Right lobe of liver (tissue), 6 donors: Measurements from ENCODE around the gene PTEN. TPM values are rescaled to one million over a fixed set of nuclear protein-coding genes. Genes with fewer than 3 reads are reported as not detected.
"Not testable (repeated sequence)": the region's sequence is repeated elsewhere in the genome, so short reads cannot be mapped to it uniquely, and the experiment has no call there.

Experiments
- ATAC-seq, 4 donors: fragments of 200-7000 bp; cut with Tn5 transposase; one replicate each; pipeline ENCODE4 v1.9.1; 2020; ENCODE audit warnings: mild to moderate bottlenecking in 4 of 4, moderate library complexity in 4 of 4
- DNase-seq, 3 donors: peaks; one replicate each; pipeline ENCODE4 v3.0.0-alpha.2; 2020
- H3K27ac ChIP-seq, 3 donors: fragments of 200-600 bp; one replicate each; pipeline ENCODE4 v1.8.0; 2022
- H3K27me3 ChIP-seq, 2 donors: fragments of 200-600 bp; one replicate each; pipeline ENCODE4 v1.8.0; 2022
- H3K36me3 ChIP-seq, 4 donors: fragments of 200-600 bp; sonication (generic) in 1 of 4; one replicate each; pipeline versions ENCODE4 v1.5.1 to v1.8.0; 2017 to 2022; ENCODE audit warnings: control low read depth in 1 of 4
- H3K4me1 ChIP-seq, 4 donors: fragments of 200-600 bp; sonication (generic) in 1 of 4; one replicate each; pipeline versions ENCODE4 v1.5.1 to v1.8.0; 2017 to 2022; ENCODE audit warnings: control low read depth in 1 of 4
- H3K4me3 ChIP-seq, 3 donors: fragments of 200-600 bp; one replicate each; pipeline ENCODE4 v1.8.0; 2022
- H3K9me3 ChIP-seq, 4 donors: fragments of 200-600 bp; sonication (generic) in 1 of 4; one replicate each; pipeline versions ENCODE4 v1.5.1 to v1.8.0; 2017 to 2022; ENCODE audit warnings: control low read depth in 1 of 4
- CTCF ChIP-seq, 4 donors: fragments of 200-600 bp in 3 of 4; fragments of 450-650 bp in 1 of 4; IDR thresholded peaks; one replicate each; pipeline versions ENCODE4 v1.5.1 to v1.8.0; 2016 to 2022; ENCODE audit warnings: antibody characterized with exemption in 4 of 4, mild to moderate bottlenecking in 2 of 4
- POLR2A ChIP-seq: fragments of 450-650 bp; IDR thresholded peaks from one replicate; pipeline ENCODE4 v1.6.1; 2017; ENCODE audit warnings: antibody characterized with exemption, mild to moderate bottlenecking
- WGBS: methylation state at CpG from one replicate; pipeline ENCODE4 v1.1.6; 2018; ENCODE audit warnings: low coverage, low lambda C conversion rate; ENCODE audit not compliant: insufficient coverage; ENCODE audit errors: missing lambda C conversion rate; 5-methylcytosine and 5-hydroxymethylcytosine counted together
- intact Hi-C, 2 donors: fragments of 100-400 bp; cut with DNase I; formaldehyde crosslinking; loops; one replicate each; pipeline versions ENCODE4 v1.11.2 to v1.14.1; 2022
- total RNA-seq, 6 experiments: library from RNA; depleted of rRNA in 2 of 6; stranded (reverse); fragments of >200 nt in 2 of 6; fragmentation: NEBNext Ultra II Directional in 3 of 6; extraction: Animal tissue kit (Norgen Biotek cat#: 25700) in 3 of 6; gene quantifications; one replicate each; pipeline versions ENCODE4 v1.1.0 to v1.2.4, GENCODE V29; 2016 to 2023
- donor health status: DM: no; HTN: yes; CAD: no.
- donor health status: DM: no; HTN: no; CAD: no.
- donor health status: DM: no; HTN: no; CAD: no.
- donor health status: DM: no; HTN: yes; CAD: no.
- donor health status: DM: no; HTN: yes; CAD: no.

The PTEN gene
- total RNA-seq, 6 experiments from 2014 or later: 37.5 to 73.7 (median 50.4) TPM

- Histone ChIP-seq H3K27ac (peak overlapping the region; percentile 3 to 97 (median 93)), H3K9me3 (no peaks in the 10 kb centered on the region), H3K4me1 (peaks cover 0 to 31% (median 5%) of the 10 kb centered on the region in 4 donors), H3K36me3 (no peaks in the 10 kb centered on the region), H3K4me3 (peak overlapping the region; percentile 14 to 70 (median 69)), H3K27me3 (no peaks in the 10 kb centered on the region)
- intact Hi-C loops: loop anchor here in 1 of 2 donors (10.0 kb wide), 1 partner anchor 247 kb away; no protein-coding TSS in a partner anchor
- DNase-seq (no peak), ATAC-seq (no peak)
- TF ChIP-seq POLR2A: no peak
- no peak for TF ChIP-seq CTCF (IDR thresholded peaks at IDR 0.05)
- 7% methylated on average over 1 of the region's 1 CpG for WGBS
Observed at GRCh38 chr10:87868277-87868676, 4.9 kb downstream of the PTEN start.

- not testable (repeated sequence) for ATAC-seq, H3K36me3 ChIP-seq, DNase-seq, H3K9me3 ChIP-seq, H3K27ac ChIP-seq, H3K27me3 ChIP-seq
- Histone ChIP-seq H3K4me3 (peak overlapping the region; percentile 14 to 70 (median 69)), H3K4me1 (peaks cover 0 to 38% (median 7%) of the 10 kb centered on the region in 4 donors)
- WGBS: 62% methylated on average over 9 of the region's 9 CpGs
- intact Hi-C loops: loop anchor here in 1 of 2 donors (10.0 kb wide), 1 partner anchor 246 kb away; no protein-coding TSS in a partner anchor
Observed at GRCh38 chr10:87869139-87869538, 5.7 kb downstream of the PTEN start.

DNA sequence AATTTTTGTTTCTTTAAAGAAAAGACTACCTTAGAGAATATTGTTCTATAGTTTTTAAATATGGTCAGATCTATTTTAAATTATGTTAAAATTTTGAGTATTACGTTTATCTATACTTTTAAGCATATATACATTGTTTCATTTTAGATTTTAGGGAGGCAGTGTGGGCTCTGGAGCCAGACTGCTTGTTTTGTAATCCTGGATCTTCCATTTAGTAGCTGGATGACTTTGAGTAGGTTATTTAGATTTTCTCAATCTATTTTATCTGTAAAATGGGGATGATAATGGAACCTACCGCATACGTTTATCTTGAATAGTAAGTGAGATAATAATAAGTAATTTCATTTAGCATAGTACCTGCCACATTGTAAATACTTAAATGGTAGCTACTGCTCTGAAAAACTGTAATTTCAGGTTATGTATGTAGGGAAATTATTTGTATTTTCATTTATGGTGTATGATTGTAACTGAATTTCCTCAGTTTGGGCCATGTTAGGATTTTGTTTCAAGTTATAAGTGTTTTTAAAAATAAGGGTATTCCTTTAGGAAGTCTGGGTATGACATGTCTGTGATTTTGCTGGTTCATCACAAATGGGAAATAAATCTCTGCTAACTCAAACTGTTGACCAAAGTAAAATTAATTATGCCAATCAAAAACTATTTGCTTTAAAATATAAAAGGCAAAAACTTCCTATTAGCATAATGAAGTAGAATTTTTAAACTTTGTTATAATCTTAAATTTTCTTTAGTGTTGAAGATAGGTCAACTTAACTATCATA lies 6.5 kb downstream of the PTEN start:
- H3K36me3 ChIP-seq: no peaks in the 10 kb centered on the region
- no peaks in the 10 kb centered on the region for H3K9me3 ChIP-seq
- ATAC-seq (no peak), DNase-seq (no peak)
- peaks cover 0 to 46% (median 7%) of the 10 kb centered on the region in 4 donors for H3K4me1 ChIP-seq
- 63% methylated on average over 3 of the region's 3 CpGs for WGBS
- H3K27ac ChIP-seq: peak overlapping the region in 2 of 3 donors; percentile 6 to 10
- TF ChIP-seq CTCF (IDR thresholded peaks at IDR 0.05) (no peak), POLR2A (no peak)
- H3K27me3 ChIP-seq: no peaks in the 10 kb centered on the region
- no peak overlapping the region for H3K4me3 ChIP-seq
- intact Hi-C loops: loop anchor here in 1 of 2 donors (10.0 kb wide), 1 partner anchor 245 kb away; no protein-coding TSS in a partner anchor

DNA sequence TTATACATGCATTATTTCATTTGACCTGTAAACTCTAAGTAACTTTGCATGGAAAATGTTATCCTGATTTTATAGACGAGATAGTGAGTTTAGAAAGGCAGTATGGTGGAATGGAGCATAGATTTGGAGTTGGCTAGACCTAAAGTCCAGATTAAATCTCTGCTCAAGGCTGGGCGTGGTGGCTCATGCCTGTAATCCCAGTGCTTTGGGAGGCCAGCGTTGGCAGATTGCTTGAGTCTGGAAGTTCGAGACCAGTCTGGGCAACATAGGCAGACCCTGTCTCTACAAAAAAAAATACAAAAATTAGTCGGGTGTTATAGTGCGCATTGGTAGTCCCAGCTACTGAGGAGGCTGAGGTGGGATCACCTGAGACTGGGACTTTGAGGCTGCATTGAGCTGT lies 9.4 kb downstream of the PTEN start:
- Histone ChIP-seq H3K27me3 (no peaks in the 10 kb centered on the region), H3K36me3 (no peaks in the 10 kb centered on the region), H3K4me1 (peaks cover 0 to 72% (median 20%) of the 10 kb centered on the region in 4 donors), H3K9me3 (no peaks in the 10 kb centered on the region), H3K27ac (no peak overlapping the region), H3K4me3 (no peak overlapping the region)
- TF ChIP-seq CTCF (IDR thresholded peaks at IDR 0.05): no peak
- TF ChIP-seq POLR2A: no peak
- no peak for DNase-seq
- 92% methylated on average over 6 of the region's 6 CpGs for WGBS
- intact Hi-C loops: no loop called here
- peak in 1 of 4 donors; percentile 18 for ATAC-seq

DNA sequence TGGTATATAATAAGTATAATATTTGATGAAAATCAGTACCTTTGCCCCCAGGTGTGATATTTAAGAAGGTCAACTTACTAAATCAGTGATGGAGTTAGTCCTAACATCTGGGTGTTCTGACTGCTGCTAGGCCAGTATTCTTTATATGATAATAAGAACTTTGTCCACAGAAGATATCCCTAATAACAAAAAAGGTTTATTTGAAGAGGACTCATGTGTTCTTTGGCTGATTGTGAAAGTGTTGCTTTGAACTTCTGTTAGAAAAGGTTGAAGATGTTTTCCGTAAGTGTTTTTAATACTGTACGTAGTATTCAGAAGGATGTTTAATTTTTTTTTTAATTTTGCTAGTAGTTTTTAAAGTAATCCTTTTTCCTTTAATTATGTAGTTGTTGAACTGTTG lies 10.2 kb downstream of the PTEN start:
- H3K27me3 ChIP-seq: no peaks in the 10 kb centered on the region
- no peak for TF ChIP-seq CTCF (IDR thresholded peaks at IDR 0.05)
- no peak for TF ChIP-seq POLR2A
- intact Hi-C loops: no loop called here
- no peaks in the 10 kb centered on the region for H3K36me3 ChIP-seq
- DNase-seq (no peak), ATAC-seq (peak; percentile 33 to 55 (median 46))
- no peak overlapping the region for H3K4me3 ChIP-seq
- H3K27ac ChIP-seq: peak overlapping the region in 1 of 3 donors; percentile 5
- 40% methylated on average over 2 of the region's 2 CpGs for WGBS
- H3K9me3 ChIP-seq: no peaks in the 10 kb centered on the region
- peaks cover 0 to 70% (median 19%) of the 10 kb centered on the region in 4 donors for H3K4me1 ChIP-seq
